Suprapubic skin (tissue), 4 donors: ENCODE data around the gene POTEB3.
"Not testable (repeated sequence)": the region's sequence is repeated elsewhere in the genome, so short reads cannot be mapped to it uniquely, and the experiment has no call there.

Source experiments
- POLR2A ChIP-seq, 2 donors: fragments of 450-650 bp; IDR thresholded peaks; one replicate each; pipeline ENCODE4 v1.6.1; 2017; ENCODE audit warnings: antibody characterized with exemption in 2 of 2, mild to moderate bottlenecking in 2 of 2, moderate library complexity in 2 of 2
- POLR2AphosphoS5 ChIP-seq, 3 donors: sonication (generic); formaldehyde crosslinking; IDR thresholded peaks; one replicate each; pipeline ENCODE4 v1.6.1; 2017; ENCODE audit warnings: antibody characterized with exemption in 3 of 3
- TF ChIP-seq, protein P1 (sequence below), 2 donors: fragments of 200-600 bp in 1 of 2; fragments of 450-650 bp in 1 of 2; sonication (generic) in 1 of 2; IDR thresholded peaks; one replicate each; pipeline ENCODE4 v1.5.1; 2016 to 2019; ENCODE audit warnings: antibody characterized with exemption in 2 of 2, mild to moderate bottlenecking in 1 of 2, moderate library complexity in 1 of 2

DNA sequence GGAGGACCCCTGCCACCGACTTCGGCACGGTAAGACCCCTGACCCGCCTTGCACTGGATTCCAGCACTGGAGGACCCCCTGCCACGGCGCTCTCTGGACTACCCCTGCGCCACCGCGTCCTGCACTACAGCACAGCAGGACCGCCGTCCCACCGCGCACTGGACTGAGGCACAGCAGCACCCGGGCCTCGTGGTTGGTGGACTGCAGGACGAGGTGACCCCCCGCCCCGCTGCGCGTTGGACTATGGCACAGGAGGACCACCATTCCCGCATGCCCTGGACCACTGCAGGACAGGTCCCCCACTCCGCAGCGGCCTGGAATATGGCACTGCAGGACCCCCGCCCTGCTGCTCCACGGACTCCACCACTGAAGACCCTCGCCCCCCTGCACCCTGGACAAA, 71.1 kb downstream of the POTEB3 start:
- not testable (repeated sequence) for TF ChIP-seq POLR2A, POLR2AphosphoS5 (IDR thresholded peaks at IDR 0.05)
- TF ChIP-seq, protein P1, sequence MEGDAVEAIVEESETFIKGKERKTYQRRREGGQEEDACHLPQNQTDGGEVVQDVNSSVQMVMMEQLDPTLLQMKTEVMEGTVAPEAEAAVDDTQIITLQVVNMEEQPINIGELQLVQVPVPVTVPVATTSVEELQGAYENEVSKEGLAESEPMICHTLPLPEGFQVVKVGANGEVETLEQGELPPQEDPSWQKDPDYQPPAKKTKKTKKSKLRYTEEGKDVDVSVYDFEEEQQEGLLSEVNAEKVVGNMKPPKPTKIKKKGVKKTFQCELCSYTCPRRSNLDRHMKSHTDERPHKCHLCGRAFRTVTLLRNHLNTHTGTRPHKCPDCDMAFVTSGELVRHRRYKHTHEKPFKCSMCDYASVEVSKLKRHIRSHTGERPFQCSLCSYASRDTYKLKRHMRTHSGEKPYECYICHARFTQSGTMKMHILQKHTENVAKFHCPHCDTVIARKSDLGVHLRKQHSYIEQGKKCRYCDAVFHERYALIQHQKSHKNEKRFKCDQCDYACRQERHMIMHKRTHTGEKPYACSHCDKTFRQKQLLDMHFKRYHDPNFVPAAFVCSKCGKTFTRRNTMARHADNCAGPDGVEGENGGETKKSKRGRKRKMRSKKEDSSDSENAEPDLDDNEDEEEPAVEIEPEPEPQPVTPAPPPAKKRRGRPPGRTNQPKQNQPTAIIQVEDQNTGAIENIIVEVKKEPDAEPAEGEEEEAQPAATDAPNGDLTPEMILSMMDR (IDR thresholded peaks at IDR 0.05): not testable (repeated sequence)
